ENCODE results near the gene YIPF5.

DNA sequence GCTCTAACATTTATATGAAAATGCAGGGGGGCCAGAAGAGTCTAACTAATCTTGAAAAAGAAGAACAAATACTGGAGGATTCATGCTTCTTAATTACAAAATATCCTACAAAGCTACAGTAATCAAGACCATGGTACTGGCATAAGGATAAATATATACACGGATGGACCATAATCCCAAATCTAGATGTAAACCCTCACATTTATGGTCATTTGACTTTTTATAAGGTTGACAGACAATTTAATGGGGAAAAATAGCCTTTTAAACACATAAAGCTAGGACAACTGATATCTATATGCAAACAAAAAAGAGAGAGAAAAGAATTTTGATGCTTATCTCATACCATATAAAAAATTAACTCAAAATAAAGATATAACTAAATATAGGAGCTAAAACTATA lies 55.9 kb downstream of the YIPF5 start:
- TF ChIP-seq POLR2AphosphoS5 (IDR thresholded peaks at IDR 0.05; ENCODE audit: insufficient read depth, low read depth, low read length), result no peak
- no peak for TF ChIP-seq CTCF (IDR thresholded peaks at IDR 0.05; ENCODE audit: extremely low read depth in 1 of 2, insufficient read depth in 1 of 2, low read depth in 1 of 2, low read length in 2 of 2)
- no peak for TF ChIP-seq EZH2 (IDR thresholded peaks at IDR 0.05; ENCODE audit: borderline replicate concordance, low read depth, low read length, severe bottlenecking)
- TF ChIP-seq POLR2A (IDR thresholded peaks at IDR 0.05; ENCODE audit: low read depth, low read length), result no peak
- TF ChIP-seq FOS (IDR thresholded peaks at IDR 0.05; ENCODE audit: borderline replicate concordance, insufficient read depth, low read length), result no peak
- no peak for TF ChIP-seq GATA2 (IDR thresholded peaks at IDR 0.05; ENCODE audit: insufficient read depth, insufficient read length, low read depth, low read length)
